GM12865 (cell line): ENCODE data around the gene ATP11A.

Source experiments
- DNase-seq: peaks from one replicate; pipeline ENCODE4 v3.0.0; 2010; ENCODE audit warnings: low read depth
- H3K4me3 ChIP-seq: 2 replicates; pipeline ENCODE4 v1.5.1; 2011; ENCODE audit warnings: mild to moderate bottlenecking, low read depth, low read length, control low read depth
- CTCF ChIP-seq: IDR thresholded peaks from 2 replicates; pipeline ENCODE4 v1.5.1; 2011; ENCODE audit warnings: low read length, control low read depth, low read depth, inconsistent platforms; ENCODE audit not compliant: insufficient read depth; ENCODE audit errors: missing control alignments

ATP11A gene

DNA sequence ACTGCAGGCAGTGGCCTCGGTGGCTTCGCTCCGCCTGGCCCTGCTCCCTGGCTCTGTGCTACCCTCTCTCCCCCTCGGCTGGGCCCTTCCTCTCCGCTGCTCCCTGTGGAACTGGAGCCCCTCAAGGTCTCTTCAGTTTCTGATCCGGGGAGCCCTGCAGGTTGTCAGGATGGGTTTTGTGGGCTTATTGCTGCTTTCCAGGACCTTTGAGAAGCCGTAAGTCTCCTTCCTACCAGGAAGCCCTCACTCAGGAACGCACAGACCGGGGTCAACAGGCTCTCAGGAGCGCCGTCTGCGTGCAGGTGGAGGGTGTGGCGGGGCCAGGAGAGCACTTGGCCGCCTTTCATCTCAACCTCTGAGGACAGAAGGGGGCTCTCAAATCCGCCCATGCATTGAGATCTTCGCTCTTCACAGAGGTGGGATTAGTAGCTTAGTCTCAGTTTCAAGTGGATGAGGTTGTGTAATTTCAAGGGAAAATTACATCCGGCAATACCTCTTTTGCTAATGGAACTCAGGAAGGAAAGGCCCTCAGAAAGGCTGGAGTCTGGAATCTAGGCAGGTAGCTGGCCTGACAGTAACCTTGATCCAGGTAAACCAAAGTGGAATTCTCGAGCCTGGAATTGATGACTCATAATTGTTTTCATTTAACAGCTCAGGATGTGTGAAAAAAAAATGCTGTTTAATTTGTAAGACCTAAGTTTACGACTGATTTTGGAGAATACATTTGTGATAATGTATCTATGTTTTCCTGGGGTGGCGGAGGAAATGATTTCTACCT, 102.0 kb downstream of the ATP11A start:
- H3K4me3 ChIP-seq, result no peak overlapping the region
- DNase-seq, result no peak
- no peak for TF ChIP-seq CTCF

GRCh38 chr13:112792511-112792910, 102.7 kb downstream of the ATP11A start:
- TF ChIP-seq CTCF, result no peak
- DNase-seq, result no peak
- H3K4me3 ChIP-seq, result no peak overlapping the region

- no peak for TF ChIP-seq CTCF
- DNase-seq, result no peak
- no peak overlapping the region for H3K4me3 ChIP-seq
Observed at GRCh38 chr13:112793545-112794445, 104.0 kb downstream of the ATP11A start.

- DNase-seq, result no peak
- no peak overlapping the region for H3K4me3 ChIP-seq
- TF ChIP-seq CTCF, result no peak
Observed at GRCh38 chr13:112795277-112795676, 105.4 kb downstream of the ATP11A start.

DNA sequence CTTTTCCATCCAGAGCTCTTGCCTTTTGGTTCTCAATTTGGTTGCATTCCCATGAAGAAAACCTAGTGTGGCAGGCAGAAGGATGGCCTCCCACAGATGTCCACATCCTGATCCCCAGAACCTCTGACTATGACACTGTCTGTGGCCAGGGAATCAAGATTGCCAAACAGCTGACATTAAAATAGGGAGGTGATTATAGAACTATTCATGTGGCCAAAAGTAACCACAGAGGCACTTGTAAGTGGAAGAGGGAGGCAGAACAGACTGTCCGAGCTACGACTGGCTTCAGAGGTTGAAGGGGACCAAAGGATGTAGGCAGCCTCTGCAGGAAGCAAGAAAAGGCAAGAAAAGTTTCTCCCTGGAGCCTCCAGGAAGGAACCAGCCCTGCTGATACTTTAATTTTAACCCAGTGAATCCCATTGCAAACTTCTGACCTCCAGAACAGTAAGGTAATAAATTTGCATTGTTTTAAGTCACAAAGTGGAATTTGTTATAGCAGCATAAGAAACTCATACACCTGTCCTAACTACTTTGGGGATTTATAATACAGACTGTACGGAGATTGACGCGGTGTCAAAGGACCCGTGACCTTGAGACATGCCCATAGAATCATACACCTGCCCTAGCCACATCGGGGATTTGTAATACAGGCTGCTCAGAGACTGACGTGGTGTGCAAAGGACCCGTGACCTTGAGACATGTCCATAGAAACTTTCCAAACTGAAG, 106.5 kb downstream of the ATP11A start:
- no peak overlapping the region for H3K4me3 ChIP-seq
- DNase-seq, result no peak
- TF ChIP-seq CTCF, result no peak

- TF ChIP-seq CTCF, result no peak
- no peak for DNase-seq
Observed at GRCh38 chr13:112799394-112799793, 109.6 kb downstream of the ATP11A start.

More at GRCh38 chr13:112799394-112799793, 109.6 kb downstream of the ATP11A start:
- H3K4me3 ChIP-seq, result no peak overlapping the region
